ENCODE results near the gene CCDC170.

DNA sequence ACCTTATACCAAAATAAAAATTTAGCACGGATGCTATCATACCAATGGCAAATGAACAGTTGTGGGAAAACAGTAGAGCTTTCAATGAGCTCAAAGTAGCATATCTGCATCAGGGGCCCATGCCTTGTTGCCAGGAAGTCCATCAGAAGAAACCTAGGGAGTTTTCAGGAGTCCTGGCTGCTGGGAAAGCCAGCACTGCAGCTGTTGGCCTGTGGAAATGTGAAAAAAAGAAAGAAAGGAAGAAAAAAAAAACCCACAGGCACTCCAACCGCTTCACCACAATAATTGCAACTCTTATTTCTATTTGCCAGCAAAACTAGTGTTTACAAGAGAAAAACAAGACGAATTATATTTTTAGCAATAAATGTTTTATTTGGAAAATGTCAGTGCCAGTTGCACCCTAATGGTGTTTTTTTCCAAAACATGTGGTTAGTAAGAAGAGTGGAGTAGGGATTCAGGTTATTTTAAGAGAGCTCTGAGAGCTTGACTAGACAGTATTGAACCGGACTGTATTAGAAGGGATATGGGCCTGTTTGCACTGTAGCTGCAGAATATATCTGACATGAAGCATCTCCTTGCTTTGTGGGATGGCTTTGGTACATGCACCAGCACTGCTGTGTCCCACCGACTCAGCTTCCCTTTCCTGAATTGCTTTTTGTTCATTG, 137.3 kb downstream of the CCDC170 start:
- no peak for TF ChIP-seq EZH2 (IDR thresholded peaks at IDR 0.05; ENCODE audit: insufficient read depth, low read length)
- TF ChIP-seq CTCF (IDR thresholded peaks at IDR 0.05; ENCODE audit: insufficient read depth, low read depth, low read length): no peak
